Muscle layer of duodenum (tissue), 2 donors: Measurements from ENCODE around the gene LRRTM3.

Experiments
- H3K27ac ChIP-seq: one replicate; pipeline ENCODE4 v1.7.0; 2013; ENCODE audit warnings: mild to moderate bottlenecking, low read length
- H3K27me3 ChIP-seq: one replicate; pipeline ENCODE4 v1.7.0; 2013; ENCODE audit warnings: low read depth, mild to moderate bottlenecking, control low read depth, low read length
- H3K36me3 ChIP-seq, 2 donors: one replicate each; pipeline ENCODE4 v1.7.0; 2013; ENCODE audit warnings: low read length in 2 of 2, control low read depth in 1 of 2, mild to moderate bottlenecking in 1 of 2; ENCODE audit not compliant: insufficient read depth in 2 of 2, control insufficient read depth in 1 of 2
- H3K4me1 ChIP-seq, 2 donors: one replicate each; pipeline ENCODE4 v1.7.0; 2013; ENCODE audit warnings: low read length in 2 of 2, mild to moderate bottlenecking in 2 of 2, control low read depth in 1 of 2, moderate library complexity in 1 of 2; ENCODE audit not compliant: insufficient read depth in 2 of 2, control insufficient read depth in 1 of 2
- H3K4me3 ChIP-seq, 2 donors: one replicate each; pipeline ENCODE4 v1.7.0; 2013; ENCODE audit warnings: low read length in 2 of 2, low read depth in 1 of 2, mild to moderate bottlenecking in 1 of 2
- H3K9me3 ChIP-seq, 2 donors: one replicate each; pipeline ENCODE4 v1.7.0; 2013; ENCODE audit warnings: low read length in 2 of 2, control low read depth in 1 of 2, mild to moderate bottlenecking in 1 of 2; ENCODE audit not compliant: control insufficient read depth in 1 of 2
- donor health status: healthy.

Gene LRRTM3

GRCh38 chr10:66940965-66941364 is 15.1 kb downstream of the LRRTM3 start:
- no peaks in the 10 kb centered on the region for H3K36me3 ChIP-seq
- H3K9me3 ChIP-seq, result no peaks in the 10 kb centered on the region
- peaks cover 0 to 5% of the 10 kb centered on the region in 2 donors for H3K4me1 ChIP-seq
- H3K27me3 ChIP-seq, result no peaks in the 10 kb centered on the region
- H3K27ac ChIP-seq, result no peak overlapping the region
- no peak overlapping the region for H3K4me3 ChIP-seq

- Histone ChIP-seq H3K4me3 (no peak overlapping the region), H3K4me1 (peaks cover 0 to 5% of the 10 kb centered on the region in 2 donors), H3K27me3 (no peaks in the 10 kb centered on the region), H3K9me3 (no peaks in the 10 kb centered on the region), H3K36me3 (no peaks in the 10 kb centered on the region), H3K27ac (no peak overlapping the region)
These were observed 15.7 kb downstream of the LRRTM3 start for GRCh38 chr10:66941491-66941890.

- no peak overlapping the region for H3K4me3 ChIP-seq
- no peak overlapping the region for H3K27ac ChIP-seq
- no peaks in the 10 kb centered on the region for H3K9me3 ChIP-seq
- peaks cover 0 to 5% of the 10 kb centered on the region in 2 donors for H3K4me1 ChIP-seq
- H3K27me3 ChIP-seq, result no peaks in the 10 kb centered on the region
- H3K36me3 ChIP-seq, result no peaks in the 10 kb centered on the region
These were observed 16.6 kb downstream of the LRRTM3 start for GRCh38 chr10:66942407-66942806.

- Histone ChIP-seq H3K4me3 (no peak overlapping the region), H3K9me3 (no peaks in the 10 kb centered on the region), H3K27ac (no peak overlapping the region), H3K4me1 (peaks cover 0 to 5% of the 10 kb centered on the region in 2 donors), H3K36me3 (no peaks in the 10 kb centered on the region), H3K27me3 (no peaks in the 10 kb centered on the region)
These were observed 17.8 kb downstream of the LRRTM3 start for GRCh38 chr10:66943590-66943989.

- Histone ChIP-seq H3K36me3 (no peaks in the 10 kb centered on the region), H3K27me3 (no peaks in the 10 kb centered on the region), H3K9me3 (no peaks in the 10 kb centered on the region), H3K27ac (no peak overlapping the region), H3K4me3 (no peak overlapping the region), H3K4me1 (peaks cover 0 to 5% of the 10 kb centered on the region in 2 donors)
These were observed 26.1 kb downstream of the LRRTM3 start for GRCh38 chr10:66951896-66952295.

- no peak overlapping the region for H3K27ac ChIP-seq
- H3K4me3 ChIP-seq, result no peak overlapping the region
- peaks cover 0 to 8% of the 10 kb centered on the region in 2 donors for H3K4me1 ChIP-seq
- no peaks in the 10 kb centered on the region for H3K36me3 ChIP-seq
- no peaks in the 10 kb centered on the region for H3K27me3 ChIP-seq
- H3K9me3 ChIP-seq, result no peaks in the 10 kb centered on the region
These were observed 32.6 kb downstream of the LRRTM3 start for GRCh38 chr10:66958466-66958865.

GRCh38 chr10:66964946-66965345 is 39.1 kb downstream of the LRRTM3 start:
- H3K4me3 ChIP-seq, result no peak overlapping the region
- no peaks in the 10 kb centered on the region for H3K36me3 ChIP-seq
- H3K4me1 ChIP-seq, result no peaks in the 10 kb centered on the region
- no peaks in the 10 kb centered on the region for H3K27me3 ChIP-seq
- no peaks in the 10 kb centered on the region for H3K9me3 ChIP-seq
- H3K27ac ChIP-seq, result no peak overlapping the region

GRCh38 chr10:66980246-66980815 is 54.5 kb downstream of the LRRTM3 start:
- no peak overlapping the region for H3K27ac ChIP-seq
- no peaks in the 10 kb centered on the region for H3K27me3 ChIP-seq
- no peak overlapping the region for H3K4me3 ChIP-seq
- H3K4me1 ChIP-seq, result no peaks in the 10 kb centered on the region
- no peaks in the 10 kb centered on the region for H3K9me3 ChIP-seq
- H3K36me3 ChIP-seq, result no peaks in the 10 kb centered on the region

GRCh38 chr10:66981361-66982052 is 55.7 kb downstream of the LRRTM3 start:
- Histone ChIP-seq H3K4me1 (no peaks in the 10 kb centered on the region), H3K9me3 (no peaks in the 10 kb centered on the region), H3K27me3 (no peaks in the 10 kb centered on the region), H3K4me3 (no peak overlapping the region), H3K36me3 (no peaks in the 10 kb centered on the region), H3K27ac (no peak overlapping the region)

- no peaks in the 10 kb centered on the region for H3K27me3 ChIP-seq
- no peaks in the 10 kb centered on the region for H3K9me3 ChIP-seq
- H3K4me3 ChIP-seq, result no peak overlapping the region
- H3K4me1 ChIP-seq, result no peaks in the 10 kb centered on the region
- H3K27ac ChIP-seq, result no peak overlapping the region
- H3K36me3 ChIP-seq, result no peaks in the 10 kb centered on the region
These were observed 56.2 kb downstream of the LRRTM3 start for GRCh38 chr10:66982053-66982420.

- Histone ChIP-seq H3K27me3 (no peaks in the 10 kb centered on the region), H3K4me1 (no peaks in the 10 kb centered on the region), H3K36me3 (no peaks in the 10 kb centered on the region), H3K9me3 (no peaks in the 10 kb centered on the region), H3K27ac (no peak overlapping the region), H3K4me3 (no peak overlapping the region)
These were observed 57.1 kb downstream of the LRRTM3 start for GRCh38 chr10:66982792-66983474.
